IPS-18c (cell line): Measurements from ENCODE around the gene LSAMP.

Source experiments
- H3K4me3 ChIP-seq: 2 replicates; pipeline ENCODE4 v1.7.0; 2013; ENCODE audit warnings: low read depth, mild to moderate bottlenecking, low read length, moderate library complexity; ENCODE audit not compliant: insufficient read depth
- H3K9me3 ChIP-seq: one replicate; pipeline ENCODE4 v1.6.1; 2013; ENCODE audit warnings: mild to moderate bottlenecking, low read length, moderate library complexity; ENCODE audit not compliant: control insufficient read depth, insufficient read depth

LSAMP gene

GRCh38 chr3:116045314-116045713, 400.0 kb downstream of the LSAMP start:
- no peaks in the 10 kb centered on the region for H3K9me3 ChIP-seq
- no peak overlapping the region for H3K4me3 ChIP-seq

GRCh38 chr3:116040152-116040551, 405.1 kb downstream of the LSAMP start:
- no peak overlapping the region for H3K4me3 ChIP-seq
- H3K9me3 ChIP-seq, result no peaks in the 10 kb centered on the region

- Histone ChIP-seq H3K9me3 (no peaks in the 10 kb centered on the region), H3K4me3 (no peak overlapping the region)
Measured at GRCh38 chr3:116039651-116039985, 405.7 kb downstream of the LSAMP start.

GRCh38 chr3:116038968-116039650, 406.2 kb downstream of the LSAMP start:
- Histone ChIP-seq H3K9me3 (no peaks in the 10 kb centered on the region), H3K4me3 (no peak overlapping the region)

GRCh38 chr3:116037954-116038911, 407.1 kb downstream of the LSAMP start:
- Histone ChIP-seq H3K9me3 (no peaks in the 10 kb centered on the region), H3K4me3 (no peak overlapping the region)

GRCh38 chr3:116035429-116035828, 409.9 kb downstream of the LSAMP start:
- Histone ChIP-seq H3K4me3 (no peak overlapping the region), H3K9me3 (no peaks in the 10 kb centered on the region)

GRCh38 chr3:116034794-116035193, 410.5 kb downstream of the LSAMP start:
- no peak overlapping the region for H3K4me3 ChIP-seq
- no peaks in the 10 kb centered on the region for H3K9me3 ChIP-seq

GRCh38 chr3:116034086-116034485, 411.2 kb downstream of the LSAMP start:
- H3K4me3 ChIP-seq, result no peak overlapping the region
- no peaks in the 10 kb centered on the region for H3K9me3 ChIP-seq

GRCh38 chr3:116033516-116033915, 411.8 kb downstream of the LSAMP start:
- H3K9me3 ChIP-seq, result no peaks in the 10 kb centered on the region

GRCh38 chr3:116032176-116032575, 413.1 kb downstream of the LSAMP start:
- H3K4me3 ChIP-seq, result no peak overlapping the region
- H3K9me3 ChIP-seq, result no peaks in the 10 kb centered on the region

More at GRCh38 chr3:116033516-116033915, 411.8 kb downstream of the LSAMP start:
- no peak overlapping the region for H3K4me3 ChIP-seq

- H3K9me3 ChIP-seq, result no peaks in the 10 kb centered on the region
- H3K4me3 ChIP-seq, result no peak overlapping the region
Measured at GRCh38 chr3:116030131-116030850, 415.0 kb downstream of the LSAMP start.

GRCh38 chr3:116029266-116029665, 416.0 kb downstream of the LSAMP start:
- Histone ChIP-seq H3K9me3 (no peaks in the 10 kb centered on the region), H3K4me3 (no peak overlapping the region)

- Histone ChIP-seq H3K9me3 (no peaks in the 10 kb centered on the region), H3K4me3 (no peak overlapping the region)
Measured at GRCh38 chr3:116028157-116028556, 417.1 kb downstream of the LSAMP start.

GRCh38 chr3:116020989-116021388, 424.3 kb downstream of the LSAMP start:
- H3K9me3 ChIP-seq, result no peaks in the 10 kb centered on the region
- no peak overlapping the region for H3K4me3 ChIP-seq

GRCh38 chr3:116020495-116020894, 424.8 kb downstream of the LSAMP start:
- H3K9me3 ChIP-seq, result no peaks in the 10 kb centered on the region

GRCh38 chr3:116019254-116019763, 426.0 kb downstream of the LSAMP start:
- Histone ChIP-seq H3K9me3 (no peaks in the 10 kb centered on the region), H3K4me3 (no peak overlapping the region)

More at GRCh38 chr3:116020495-116020894, 424.8 kb downstream of the LSAMP start:
- no peak overlapping the region for H3K4me3 ChIP-seq

GRCh38 chr3:116018646-116019045, 426.6 kb downstream of the LSAMP start:
- Histone ChIP-seq H3K9me3 (no peaks in the 10 kb centered on the region), H3K4me3 (no peak overlapping the region)
